IMR-90 (cell line): ENCODE data around the gene RAB33B.

ENCODE experiments used
- BHLHE40 ChIP-seq: fragments of 150-350 bp; IDR thresholded peaks from 2 replicates; pipeline ENCODE4 v1.6.1; 2016; ENCODE audit warnings: mild to moderate bottlenecking, low read depth, low read length
- CEBPB ChIP-seq: IDR thresholded peaks from 2 replicates; pipeline ENCODE4 v1.6.1; 2012; ENCODE audit warnings: low read depth, low read length, improper control_type of control experiment
- MAZ ChIP-seq: IDR thresholded peaks from 2 replicates; pipeline ENCODE4 v1.6.1; 2012; ENCODE audit warnings: low read depth, mild to moderate bottlenecking, low read length, improper control_type of control experiment, moderate library complexity, borderline replicate concordance
- MXI1 ChIP-seq: IDR thresholded peaks from 2 replicates; pipeline ENCODE4 v1.6.1; 2012; ENCODE audit warnings: low read depth, mild to moderate bottlenecking, low read length, moderate library complexity, borderline replicate concordance
- POLR2A ChIP-seq: IDR thresholded peaks from 2 replicates; pipeline ENCODE4 v1.6.1; 2012; ENCODE audit warnings: mild to moderate bottlenecking, low read depth, low read length
- RAD21 ChIP-seq: IDR thresholded peaks from 2 replicates; pipeline ENCODE4 v1.6.1; 2012; ENCODE audit warnings: low read length, improper control_type of control experiment
- RCOR1 ChIP-seq: IDR thresholded peaks from 2 replicates; pipeline ENCODE4 v1.6.1; 2012; ENCODE audit warnings: mild to moderate bottlenecking, low read length, improper control_type of control experiment; ENCODE audit not compliant: insufficient replicate concordance
- SMC3 ChIP-seq: fragments of 150-350 bp; IDR thresholded peaks from 2 replicates; pipeline ENCODE4 v1.6.1; 2016; ENCODE audit warnings: low read depth, mild to moderate bottlenecking, antibody characterized with exemption, low read length, moderate library complexity
- USF2 ChIP-seq: fragments of 150-350 bp; IDR thresholded peaks from 2 replicates; pipeline ENCODE4 v1.6.1; 2017; ENCODE audit warnings: mild to moderate bottlenecking, antibody characterized with exemption, low read length, low read depth
- TF ChIP-seq, protein P1 (sequence below): conservative IDR thresholded peaks from 2 replicates; pipeline ENCODE4 v1.5.1; 2012; ENCODE audit warnings: mild to moderate bottlenecking, low read depth, low read length, improper control_type of control experiment
- TF ChIP-seq, protein P2 (sequence below): fragments of 150-350 bp; IDR thresholded peaks from 2 replicates; pipeline ENCODE4 v1.6.1; 2016; ENCODE audit warnings: low read depth, mild to moderate bottlenecking, low read length, moderate library complexity, borderline replicate concordance

DNA sequence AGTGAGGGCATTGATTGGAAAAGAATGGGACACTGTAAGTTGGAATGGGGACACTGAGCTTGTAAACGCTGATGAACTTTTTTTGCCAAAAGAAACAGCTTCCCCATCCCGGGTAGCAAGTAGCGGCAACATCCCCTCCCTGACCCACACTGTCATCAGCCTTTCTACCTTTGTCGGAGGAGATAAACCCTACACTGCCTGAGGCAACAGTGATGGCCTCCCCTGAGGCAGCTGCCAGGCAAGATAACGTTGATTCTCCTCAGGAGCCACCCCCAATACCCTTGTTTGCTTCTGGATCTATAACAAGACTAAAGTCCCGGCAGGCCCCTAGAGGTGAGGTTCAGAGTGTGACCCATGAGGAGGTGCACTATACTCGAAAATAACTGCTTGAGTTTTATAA lies 10.3 kb upstream of the RAB33B start:
- TF ChIP-seq RAD21: no peak
- TF ChIP-seq, protein P1, sequence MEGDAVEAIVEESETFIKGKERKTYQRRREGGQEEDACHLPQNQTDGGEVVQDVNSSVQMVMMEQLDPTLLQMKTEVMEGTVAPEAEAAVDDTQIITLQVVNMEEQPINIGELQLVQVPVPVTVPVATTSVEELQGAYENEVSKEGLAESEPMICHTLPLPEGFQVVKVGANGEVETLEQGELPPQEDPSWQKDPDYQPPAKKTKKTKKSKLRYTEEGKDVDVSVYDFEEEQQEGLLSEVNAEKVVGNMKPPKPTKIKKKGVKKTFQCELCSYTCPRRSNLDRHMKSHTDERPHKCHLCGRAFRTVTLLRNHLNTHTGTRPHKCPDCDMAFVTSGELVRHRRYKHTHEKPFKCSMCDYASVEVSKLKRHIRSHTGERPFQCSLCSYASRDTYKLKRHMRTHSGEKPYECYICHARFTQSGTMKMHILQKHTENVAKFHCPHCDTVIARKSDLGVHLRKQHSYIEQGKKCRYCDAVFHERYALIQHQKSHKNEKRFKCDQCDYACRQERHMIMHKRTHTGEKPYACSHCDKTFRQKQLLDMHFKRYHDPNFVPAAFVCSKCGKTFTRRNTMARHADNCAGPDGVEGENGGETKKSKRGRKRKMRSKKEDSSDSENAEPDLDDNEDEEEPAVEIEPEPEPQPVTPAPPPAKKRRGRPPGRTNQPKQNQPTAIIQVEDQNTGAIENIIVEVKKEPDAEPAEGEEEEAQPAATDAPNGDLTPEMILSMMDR: no peak
- TF ChIP-seq RCOR1: no peak
- no peak for TF ChIP-seq BHLHE40
- no peak for TF ChIP-seq MAZ
- no peak for TF ChIP-seq MXI1
- TF ChIP-seq SMC3: no peak
- TF ChIP-seq POLR2A: no peak
- no peak for TF ChIP-seq CEBPB
- TF ChIP-seq, protein P2, sequence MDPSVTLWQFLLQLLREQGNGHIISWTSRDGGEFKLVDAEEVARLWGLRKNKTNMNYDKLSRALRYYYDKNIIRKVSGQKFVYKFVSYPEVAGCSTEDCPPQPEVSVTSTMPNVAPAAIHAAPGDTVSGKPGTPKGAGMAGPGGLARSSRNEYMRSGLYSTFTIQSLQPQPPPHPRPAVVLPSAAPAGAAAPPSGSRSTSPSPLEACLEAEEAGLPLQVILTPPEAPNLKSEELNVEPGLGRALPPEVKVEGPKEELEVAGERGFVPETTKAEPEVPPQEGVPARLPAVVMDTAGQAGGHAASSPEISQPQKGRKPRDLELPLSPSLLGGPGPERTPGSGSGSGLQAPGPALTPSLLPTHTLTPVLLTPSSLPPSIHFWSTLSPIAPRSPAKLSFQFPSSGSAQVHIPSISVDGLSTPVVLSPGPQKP: no peak
- no peak for TF ChIP-seq USF2
